Activated effector memory CD4-positive, alpha-beta T cell treated with Interleukin-2 at 50 U/mL for 16 hours (primary cell): ENCODE data around the gene GOLGA8R.
"Not testable (repeated sequence)": the region's sequence is repeated elsewhere in the genome, so short reads cannot be mapped to it uniquely, and the experiment has no call there.

Experiments
- DNase-seq: peaks from one replicate; pipeline ENCODE4 v3.0.0-alpha.2; 2020

Gene GOLGA8R, protein sequence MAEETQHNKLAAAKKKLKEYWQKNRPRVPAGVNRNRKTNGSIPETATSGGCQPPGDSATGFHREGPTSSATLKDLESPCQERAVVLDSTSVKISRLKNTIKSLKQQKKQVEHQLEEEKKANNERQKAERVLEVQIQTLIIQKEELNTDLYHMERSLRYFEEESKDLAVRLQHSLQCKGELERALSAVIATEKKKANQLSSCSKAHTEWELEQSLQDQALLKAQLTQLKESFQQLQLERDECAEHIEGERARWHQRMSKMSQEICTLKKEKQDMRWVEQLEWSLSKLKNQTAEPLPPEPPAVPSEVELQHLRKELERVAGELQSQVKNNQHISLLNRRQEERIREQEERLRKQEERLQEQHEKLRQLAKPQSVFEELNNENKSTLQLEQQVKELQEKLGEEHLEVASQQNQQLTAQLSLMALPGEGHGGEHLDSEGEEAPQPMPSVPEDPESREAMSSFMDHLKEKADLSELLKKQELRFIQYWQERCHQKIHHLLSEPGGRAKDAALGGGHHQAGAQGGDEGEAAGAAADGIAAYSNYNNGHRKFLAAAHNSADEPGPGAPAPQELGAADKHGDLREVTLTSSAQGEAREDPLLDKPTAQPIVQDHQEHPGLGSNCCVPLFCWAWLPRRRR

DNA sequence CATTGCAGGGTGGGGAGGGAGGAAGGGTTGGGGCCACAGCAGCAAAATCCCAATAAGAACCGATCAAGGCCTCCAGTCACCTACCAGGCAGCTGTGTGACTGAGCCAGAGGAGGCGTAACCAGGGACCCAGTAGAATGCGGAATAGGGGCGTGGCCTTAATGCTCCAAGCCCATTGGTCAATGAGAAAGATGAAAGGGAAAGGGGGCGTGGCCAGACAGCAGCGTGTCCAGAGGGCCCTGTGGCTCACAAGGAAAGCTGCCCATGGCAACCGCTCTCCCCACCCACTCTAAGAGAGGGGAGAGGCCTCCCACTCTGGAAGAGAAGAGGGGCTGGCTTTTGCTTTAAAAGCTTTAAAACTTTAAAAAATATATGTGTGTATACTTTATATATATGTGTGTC lies at the start of gene GOLGA8R:
Gene GOLGA8R (minus strand): TSS at position 101 of the 400 bp plus-strand sequence. CDS start 98 bp downstream, at position 3.
- not testable (repeated sequence) for DNase-seq

DNA sequence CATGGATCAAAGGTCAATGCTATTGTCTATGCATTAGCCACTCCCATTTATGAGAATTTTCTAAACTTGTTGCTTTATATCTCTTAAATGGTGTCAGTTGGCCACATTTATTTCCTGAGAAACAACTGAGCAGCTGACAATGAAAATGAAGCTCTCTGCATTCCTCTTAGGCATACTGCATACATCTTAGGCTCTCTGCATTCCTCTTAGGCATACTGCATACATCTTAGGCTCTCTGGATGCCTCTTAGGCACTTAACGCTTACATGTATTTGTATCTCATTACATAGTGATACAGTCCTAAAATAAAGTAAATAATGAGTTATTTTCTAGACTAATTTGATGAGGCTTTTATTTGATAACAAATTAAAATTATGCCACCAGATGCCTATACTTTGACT lies 49.8 kb upstream of the GOLGA8R start:
- not testable (repeated sequence) for DNase-seq

DNA sequence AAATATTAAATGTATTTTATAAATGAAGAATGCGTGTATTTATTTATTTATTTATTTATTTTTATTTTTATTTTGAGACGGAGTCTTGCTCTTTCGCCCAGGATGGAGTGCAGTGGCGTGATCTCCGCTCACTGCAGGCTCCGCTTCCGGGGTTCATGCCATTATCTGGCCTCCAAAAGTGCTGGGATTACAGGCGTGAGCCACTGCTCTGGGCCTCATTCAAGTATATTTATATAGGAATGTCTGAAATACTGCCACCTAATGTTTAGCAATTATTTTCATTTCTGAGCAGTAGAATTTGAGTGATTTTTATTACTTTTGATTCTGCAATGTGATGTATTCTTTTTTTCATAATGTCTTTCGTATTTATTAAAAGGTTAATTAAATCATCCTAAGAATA lies 48.1 kb upstream of the GOLGA8R start:
- not testable (repeated sequence) for DNase-seq

DNA sequence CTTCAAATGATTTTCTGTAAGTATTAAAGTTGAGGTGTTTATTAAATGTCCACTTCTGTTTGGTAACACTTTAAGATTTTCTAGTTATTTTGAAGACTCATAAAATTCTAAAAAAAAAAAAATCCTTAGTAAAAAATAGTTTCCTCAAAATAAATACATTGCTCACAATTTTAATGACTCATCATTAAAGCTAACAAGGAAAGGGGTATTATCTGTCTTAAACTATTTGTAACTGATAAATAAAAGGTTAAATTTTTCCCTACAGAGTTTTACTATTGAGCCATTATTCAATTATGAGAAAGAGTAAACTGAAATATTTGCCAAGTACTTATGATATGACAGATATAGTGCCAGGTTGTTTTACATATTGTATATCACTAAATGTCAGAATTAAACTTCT lies 38.6 kb upstream of the GOLGA8R start:
- not testable (repeated sequence) for DNase-seq

DNA sequence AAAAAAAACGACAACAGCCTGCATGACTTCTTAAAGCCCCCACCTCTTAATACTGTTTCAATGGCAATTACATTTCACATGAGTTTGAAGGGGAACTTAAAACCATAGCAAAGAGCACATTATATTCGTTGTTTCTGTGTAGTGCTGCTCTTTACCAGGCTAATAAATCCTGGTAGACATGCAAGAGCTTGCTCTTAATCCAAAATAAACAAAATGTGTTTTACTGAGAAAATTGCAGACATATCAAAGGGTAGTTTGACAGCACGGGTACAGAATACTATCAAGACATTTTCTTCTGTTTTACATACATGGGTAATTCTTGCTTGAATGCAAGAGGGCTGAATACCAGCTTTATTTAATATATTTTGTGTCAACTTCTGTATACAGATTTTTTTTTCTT lies 24.3 kb upstream of the GOLGA8R start:
- not testable (repeated sequence) for DNase-seq

DNA sequence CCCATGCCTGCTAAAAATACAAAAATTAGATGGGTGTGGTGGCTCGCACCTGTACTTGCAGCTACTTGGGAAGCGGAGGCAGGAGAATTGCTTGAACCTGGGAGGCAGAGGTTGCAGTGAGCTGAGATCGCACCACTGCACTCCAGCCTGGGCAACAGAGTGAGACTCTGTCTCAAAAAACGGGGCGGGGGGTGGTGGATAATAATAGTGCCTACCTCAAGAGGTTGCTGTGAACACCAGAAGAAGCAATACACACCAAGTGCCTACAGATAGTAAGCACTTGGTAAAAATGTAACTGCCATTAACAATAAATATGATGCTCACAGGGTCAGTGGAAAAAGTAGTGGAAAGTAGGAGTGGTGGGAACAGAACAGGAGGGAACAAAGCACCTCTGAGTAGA lies 21.8 kb upstream of the GOLGA8R start:
- DNase-seq: not testable (repeated sequence)

DNA sequence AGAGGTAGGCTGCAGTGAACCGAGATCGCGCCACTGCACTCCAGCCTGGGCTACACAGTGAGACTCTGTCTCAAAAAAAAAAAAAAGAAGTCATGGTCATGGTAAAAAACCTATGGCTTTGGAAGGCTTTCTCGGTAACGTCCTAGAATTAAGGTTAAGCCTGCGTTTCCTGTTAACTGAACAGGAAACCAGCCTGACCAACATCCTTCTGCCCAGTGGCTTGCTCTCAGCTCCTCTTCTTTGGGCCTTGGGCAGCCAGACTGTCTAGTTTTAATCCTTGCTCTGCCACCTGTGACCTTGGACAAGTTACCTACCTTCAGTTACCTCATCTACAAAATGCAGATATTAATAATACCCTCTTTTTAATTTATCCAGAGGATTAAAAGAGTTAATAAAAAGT lies 6.7 kb upstream of the GOLGA8R start:
- DNase-seq: not testable (repeated sequence)

DNA sequence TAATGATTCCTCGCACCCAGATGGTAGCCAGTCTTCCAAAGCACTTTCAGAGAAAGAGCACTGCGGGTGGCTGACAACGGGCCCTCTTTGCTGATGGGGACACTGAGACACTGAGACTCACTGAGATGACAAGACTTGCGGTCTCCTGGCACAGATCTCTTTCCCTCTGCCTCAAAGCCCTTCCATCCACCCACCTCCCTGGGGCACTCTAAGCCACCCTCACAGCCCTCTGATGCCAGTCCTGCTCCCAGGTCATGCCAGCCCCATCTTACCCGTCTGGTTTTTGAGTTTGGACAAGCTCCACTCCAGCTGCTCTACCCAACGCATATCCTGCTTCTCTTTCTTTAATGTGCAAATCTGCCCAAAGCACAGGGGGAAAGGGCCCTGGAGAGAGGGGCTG lies 6.4 kb downstream of the GOLGA8R start:
- not testable (repeated sequence) for DNase-seq

DNA sequence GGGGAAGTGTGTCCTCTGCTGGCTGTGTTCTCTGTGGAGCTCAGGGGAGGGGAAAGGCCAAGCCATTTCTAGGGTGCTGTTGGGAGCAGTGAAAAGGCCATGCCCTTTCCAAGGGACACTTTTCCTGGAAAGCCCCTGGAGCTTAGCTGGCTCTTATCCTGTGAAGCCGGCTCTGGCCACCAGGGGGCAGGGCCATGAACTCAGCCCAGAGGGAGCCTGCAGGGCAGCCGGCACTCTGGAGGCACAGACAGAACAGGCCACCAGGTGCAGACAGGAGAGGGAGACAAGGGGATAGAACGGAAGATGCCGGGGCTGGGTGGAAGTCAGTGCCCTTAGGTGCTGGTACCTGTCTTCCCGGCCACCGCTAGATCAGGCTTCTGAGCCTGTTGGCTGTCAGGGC lies 15.1 kb downstream of the GOLGA8R start:
- peak; percentile 43 for DNase-seq

DNA sequence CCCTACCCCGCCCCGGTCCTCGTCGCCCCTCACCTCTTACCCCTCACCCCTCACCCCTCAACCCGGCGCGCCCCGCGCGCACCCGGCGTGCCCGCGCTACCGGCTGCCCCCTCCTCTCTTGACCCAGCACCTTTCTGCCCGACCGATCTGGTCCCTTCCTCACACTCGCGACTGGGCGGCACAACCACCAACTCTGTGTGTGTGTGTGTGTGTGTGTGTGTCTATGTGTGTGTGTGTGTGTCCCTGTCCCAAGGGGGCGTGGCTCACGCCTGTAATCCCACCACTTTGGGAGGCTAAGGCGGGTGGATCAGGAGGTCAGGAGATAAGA lies 20.4 kb downstream of the GOLGA8R start:
- not testable (repeated sequence) for DNase-seq

DNA sequence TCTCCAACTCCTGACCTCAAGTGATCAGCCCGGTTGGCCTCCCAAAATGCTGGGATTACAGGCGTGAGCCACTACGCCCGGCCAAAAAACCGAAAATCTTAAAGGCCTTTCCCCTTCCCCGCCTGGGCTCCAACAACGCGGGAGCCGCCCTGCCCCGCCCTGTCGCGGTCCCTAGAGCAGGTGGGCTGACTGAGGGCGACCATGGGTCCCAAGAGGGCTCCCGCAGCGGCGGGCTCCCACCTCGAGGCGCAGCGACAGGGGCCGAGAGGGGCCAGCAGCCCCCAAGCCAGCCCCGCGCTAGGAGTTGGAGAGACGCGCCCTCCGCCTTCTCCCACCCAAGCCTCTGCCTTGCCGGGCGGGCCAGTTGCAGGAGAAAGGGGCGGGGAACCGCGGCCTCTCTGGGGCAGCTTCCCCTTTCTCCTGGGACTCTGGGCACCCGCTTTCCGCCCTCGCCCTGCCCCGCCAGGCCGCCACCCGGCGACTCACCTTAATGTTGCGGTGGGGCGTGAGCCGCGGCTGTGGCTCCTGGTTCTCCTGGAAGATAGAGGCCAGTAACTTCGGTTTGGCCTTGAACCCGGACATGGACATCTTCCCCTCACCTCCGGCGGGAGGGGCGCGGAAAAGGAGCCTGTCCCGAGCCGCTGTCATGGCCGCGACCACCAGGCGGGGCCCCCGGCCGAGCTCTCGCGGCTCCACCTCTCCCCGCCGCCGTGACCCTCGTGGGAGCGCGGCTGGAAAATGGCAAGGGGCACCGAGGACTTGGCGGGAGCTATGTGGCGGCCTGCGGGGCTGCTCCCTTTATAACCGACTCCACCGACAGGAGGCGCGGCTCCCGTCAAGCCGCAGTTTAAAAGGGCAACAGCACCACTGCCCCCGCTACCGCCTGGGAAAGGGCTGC lies 21.0 kb downstream of the GOLGA8R start, which contains the start of gene CHRFAM7A:
Gene CHRFAM7A (minus strand): TSS at position 775 of the 898 bp plus-strand sequence. CDS start 10,189 bp downstream, outside the sequence.
- DNase-seq: not testable (repeated sequence)

DNA sequence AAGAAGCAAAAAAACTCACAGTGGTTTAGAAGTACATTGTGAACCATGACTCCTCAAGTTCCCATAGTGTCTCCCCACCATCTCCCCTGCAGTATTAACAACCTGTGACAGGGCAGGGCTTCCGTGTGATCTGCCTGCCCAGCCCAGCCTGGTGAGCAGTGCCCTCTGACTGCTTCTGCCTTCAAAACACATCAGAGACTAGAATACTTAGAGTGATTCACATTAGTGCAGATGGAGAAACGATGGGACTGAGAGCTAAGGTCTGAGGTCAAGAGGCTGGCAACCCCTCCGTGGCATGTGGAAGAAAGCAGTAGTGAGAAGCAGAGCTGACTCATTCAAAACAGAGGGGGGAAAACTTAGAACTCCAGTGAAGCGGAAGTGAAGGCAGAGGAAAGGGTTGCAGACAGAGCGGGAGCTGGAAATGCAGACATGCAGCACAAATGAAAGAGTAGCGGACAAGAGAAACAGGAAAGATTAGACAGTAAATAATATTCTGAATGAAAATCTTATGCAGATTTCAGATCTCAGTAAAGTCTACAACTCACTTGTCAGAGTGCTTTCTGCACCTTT lies 27.7 kb downstream of the GOLGA8R start:
- not testable (repeated sequence) for DNase-seq

DNA sequence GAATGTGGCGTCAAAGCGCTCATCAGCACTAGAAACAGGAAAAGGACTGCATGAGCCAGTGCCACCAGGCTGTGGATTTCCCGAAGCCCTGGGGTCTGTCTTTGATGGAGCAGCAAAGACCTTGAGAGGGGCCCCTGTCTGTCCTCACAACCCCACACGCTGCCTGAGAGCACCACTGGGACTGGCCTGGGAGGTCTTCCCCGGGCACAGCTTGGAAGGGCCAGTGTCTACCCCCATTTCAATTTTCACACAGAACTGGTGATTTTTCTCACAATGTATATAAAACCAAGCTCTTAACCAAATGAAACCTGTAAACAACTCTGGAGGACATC lies 37.0 kb downstream of the GOLGA8R start:
- not testable (repeated sequence) for DNase-seq

DNA sequence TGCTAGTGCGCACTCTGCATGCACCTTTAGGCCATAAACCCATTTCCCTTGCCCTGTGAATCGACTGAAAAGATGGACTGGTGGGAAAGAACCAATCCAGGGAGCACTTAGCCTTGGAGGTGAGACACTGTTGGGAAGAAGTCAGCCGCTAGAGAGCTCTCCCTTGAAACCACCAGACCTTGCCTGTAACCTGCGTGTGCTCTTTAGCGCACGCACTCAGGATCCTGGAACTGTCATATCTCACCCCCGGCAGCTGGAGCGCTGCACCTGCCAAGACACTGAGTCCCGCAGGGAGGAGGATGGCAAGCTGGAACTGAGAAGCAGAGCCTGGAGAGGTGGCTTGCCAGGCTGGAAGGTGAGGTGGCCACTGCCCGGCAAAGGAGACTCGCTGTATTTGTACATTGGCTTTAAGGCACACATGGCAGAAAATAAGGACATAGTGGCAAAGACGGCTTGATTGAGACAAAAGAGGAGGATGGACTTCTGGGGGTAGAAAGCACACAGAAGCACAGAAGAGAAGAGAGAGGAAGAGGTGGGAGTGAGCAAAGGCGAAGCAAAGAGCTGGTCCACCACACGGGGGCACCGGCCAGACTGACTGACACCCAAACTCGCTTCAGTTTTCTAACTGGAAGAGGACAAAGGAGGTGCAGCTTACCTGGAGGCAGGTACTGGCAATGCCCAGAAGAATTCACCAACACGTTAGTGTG lies 37.5 kb downstream of the GOLGA8R start:
- not testable (repeated sequence) for DNase-seq

DNA sequence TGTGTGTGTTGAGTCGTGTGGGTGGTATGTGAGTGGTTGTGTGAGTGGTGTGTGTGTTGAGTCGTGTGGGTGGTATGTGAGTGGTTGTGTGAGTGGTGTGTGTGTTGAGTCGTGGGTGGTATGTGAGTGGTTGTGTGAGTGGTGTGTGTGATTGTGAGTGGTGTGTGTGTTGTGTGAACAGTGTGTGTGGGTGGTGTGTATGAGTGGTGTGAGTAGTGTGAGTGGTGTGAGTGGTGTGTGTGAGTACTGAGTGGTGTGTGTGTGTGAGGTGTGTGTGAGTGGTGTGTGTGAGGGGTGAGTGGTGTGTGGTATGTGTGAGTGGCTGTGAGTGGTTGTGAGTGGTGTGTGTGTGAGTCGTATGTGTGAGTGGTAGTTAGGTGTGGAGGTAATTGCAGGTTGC lies 38.2 kb downstream of the GOLGA8R start:
- not testable (repeated sequence) for DNase-seq

DNA sequence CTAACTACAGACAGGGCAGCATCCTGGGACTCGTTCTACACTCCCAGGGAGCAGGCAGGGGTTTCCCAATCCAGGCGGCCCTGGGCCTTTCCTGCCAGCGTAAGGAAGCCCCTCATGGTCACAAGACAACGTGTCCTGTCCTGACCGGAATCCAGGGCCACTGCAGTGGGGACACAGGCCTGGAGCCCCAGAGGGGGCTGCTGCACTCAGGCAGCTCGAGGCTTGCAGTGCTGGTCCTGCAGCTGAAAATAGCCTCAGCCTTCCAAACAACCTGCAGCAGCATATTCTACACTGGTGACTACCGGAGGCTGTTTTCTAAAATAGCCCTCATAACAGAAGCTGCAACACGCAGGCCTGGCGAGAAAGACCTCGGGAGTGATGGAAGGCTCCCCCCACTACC lies 39.2 kb downstream of the GOLGA8R start:
- DNase-seq: not testable (repeated sequence)

DNA sequence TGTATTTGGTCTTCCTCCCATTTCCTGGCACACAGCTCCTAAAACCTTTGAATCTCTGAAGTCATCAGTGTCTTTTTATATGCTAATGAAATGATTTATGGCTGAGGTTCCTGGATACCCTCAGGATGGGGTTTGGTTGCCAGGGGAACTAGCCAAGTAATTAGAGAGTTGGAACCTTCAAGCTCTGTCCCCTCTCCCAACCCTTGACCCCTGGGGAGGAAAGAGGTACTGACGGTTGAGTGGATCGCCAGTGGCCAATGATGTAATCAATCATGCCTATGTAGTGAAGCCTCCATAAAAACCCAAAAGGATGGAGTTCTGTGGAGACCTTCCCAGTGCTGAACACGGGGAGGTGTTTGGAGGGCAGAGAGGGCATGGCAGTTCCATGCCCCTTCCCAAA lies 45.8 kb downstream of the GOLGA8R start:
- not testable (repeated sequence) for DNase-seq

DNA sequence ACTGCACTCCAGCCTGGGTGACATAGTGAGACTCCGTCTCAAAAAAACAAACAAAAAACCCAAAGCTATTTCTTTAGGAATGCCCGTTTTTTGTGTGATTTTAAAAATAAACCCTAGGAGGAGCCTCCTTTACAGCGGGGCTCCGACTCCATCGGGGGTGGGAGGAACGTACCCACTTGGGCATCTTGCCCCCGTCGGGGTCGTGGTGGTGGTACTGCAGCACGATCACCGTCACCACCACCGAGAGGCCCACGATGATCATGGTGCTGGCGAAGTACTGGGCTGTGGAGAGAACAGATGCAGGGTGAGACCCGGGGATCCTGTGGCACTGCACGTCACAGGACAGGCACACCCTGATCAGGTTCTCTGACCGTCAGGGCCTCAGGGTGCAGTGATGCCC lies 46.8 kb downstream of the GOLGA8R start:
- not testable (repeated sequence) for DNase-seq

DNA sequence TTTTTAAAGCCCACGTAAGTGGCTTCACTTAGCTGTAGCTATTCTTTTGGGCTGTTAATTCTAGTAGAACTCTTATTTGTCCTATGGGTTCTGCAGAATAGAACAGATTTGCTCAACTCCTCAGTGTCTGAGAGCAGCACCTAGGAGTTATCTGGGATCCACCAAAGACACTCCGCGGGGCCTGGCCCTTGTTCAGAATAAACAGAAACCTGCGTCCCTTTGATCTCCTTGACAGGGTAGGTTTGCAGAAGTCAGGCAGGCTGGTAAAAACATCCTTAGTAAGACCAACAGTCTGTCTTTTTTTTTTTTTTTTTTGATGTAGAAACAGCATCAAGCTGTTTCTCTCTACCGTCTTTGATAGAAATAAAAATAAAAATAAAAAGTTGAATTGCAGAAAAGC lies 52.7 kb downstream of the GOLGA8R start:
- DNase-seq: not testable (repeated sequence)

DNA sequence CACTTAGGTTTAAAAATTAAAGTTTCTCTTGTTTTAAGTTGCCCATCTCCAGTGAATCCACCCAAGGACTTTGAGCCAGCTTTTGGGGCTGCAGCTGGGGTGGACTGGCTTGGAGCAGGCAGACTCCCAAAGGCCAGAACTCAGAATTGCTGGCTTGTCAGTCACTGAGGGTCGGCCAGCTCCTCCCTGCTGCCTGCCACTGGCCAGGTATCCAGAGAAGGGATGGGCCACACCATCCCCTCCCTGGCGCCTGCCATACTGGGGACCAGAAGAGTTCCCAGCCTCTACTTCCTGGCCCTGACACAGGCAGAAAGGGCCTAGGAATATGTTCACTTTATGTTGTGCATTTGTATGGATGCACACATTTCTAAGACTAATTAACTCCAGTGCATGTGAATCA lies 53.1 kb downstream of the GOLGA8R start:
- DNase-seq: not testable (repeated sequence)

DNA sequence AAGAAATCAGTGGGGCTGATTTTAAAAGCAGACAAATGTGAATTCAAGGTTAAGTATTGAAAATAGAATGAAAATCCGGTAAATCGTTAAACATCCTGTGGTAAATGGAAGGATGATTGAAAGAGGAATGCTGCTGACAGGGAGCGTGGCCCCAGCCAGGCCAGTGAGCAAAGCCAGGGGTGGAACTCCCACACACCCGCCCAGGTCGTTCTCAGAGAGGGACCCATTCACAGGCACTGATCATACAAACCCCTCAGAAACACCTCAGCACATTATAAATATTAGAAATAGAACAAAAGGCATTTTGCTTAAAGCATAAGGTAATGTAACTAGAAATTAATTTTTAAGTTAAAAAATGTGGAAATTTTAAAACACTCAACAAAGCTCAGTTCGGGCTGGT lies 59.0 kb downstream of the GOLGA8R start:
- not testable (repeated sequence) for DNase-seq
